ENCODE results near the gene SMIM27.
"Not testable (repeated sequence)": the region's sequence is repeated elsewhere in the genome, so short reads cannot be mapped to it uniquely, and the experiment has no call there.

SMIM27 gene

GRCh38 chr9:32533816-32534215 is 18.3 kb upstream of the SMIM27 start:
- no peaks in the 10 kb centered on the region for H3F3A ChIP-seq (ENCODE audit: insufficient read depth)
- no peaks in the 10 kb centered on the region for H3K27me3 ChIP-seq (ENCODE audit: low read length)
- no peak overlapping the region for H3K9ac ChIP-seq (ENCODE audit: low read length)
- H3K9me2 ChIP-seq (replicated peaks; ENCODE audit: insufficient read depth, low read length): no peaks in the 10 kb centered on the region
- no peak for TF ChIP-seq EZH2phosphoT487 (conservative IDR thresholded peaks at IDR 0.05; ENCODE audit: low read length)
- H2AFZ ChIP-seq (ENCODE audit: low read depth, low read length, severe bottlenecking): no peak overlapping the region
- H3K4me2 ChIP-seq (ENCODE audit: low read depth, low read length, poor library complexity, severe bottlenecking): no peak overlapping the region
- no peaks in the 10 kb centered on the region for H3K79me2 ChIP-seq (ENCODE audit: insufficient read depth, low read length)
- no peaks in the 10 kb centered on the region for H4K20me1 ChIP-seq (ENCODE audit: low read depth, low read length)
- H3K27ac ChIP-seq (ENCODE audit: low read depth, low read length): no peak overlapping the region
- peaks cover 5% of the 10 kb centered on the region for H3K36me3 ChIP-seq (ENCODE audit: low read length)
- no peaks in the 10 kb centered on the region for H3K9me3 ChIP-seq (ENCODE audit: insufficient read depth, low read length)
- no peak overlapping the region for H3K4me3 ChIP-seq (ENCODE audit: insufficient read depth, low read length, poor library complexity, severe bottlenecking)

DNA sequence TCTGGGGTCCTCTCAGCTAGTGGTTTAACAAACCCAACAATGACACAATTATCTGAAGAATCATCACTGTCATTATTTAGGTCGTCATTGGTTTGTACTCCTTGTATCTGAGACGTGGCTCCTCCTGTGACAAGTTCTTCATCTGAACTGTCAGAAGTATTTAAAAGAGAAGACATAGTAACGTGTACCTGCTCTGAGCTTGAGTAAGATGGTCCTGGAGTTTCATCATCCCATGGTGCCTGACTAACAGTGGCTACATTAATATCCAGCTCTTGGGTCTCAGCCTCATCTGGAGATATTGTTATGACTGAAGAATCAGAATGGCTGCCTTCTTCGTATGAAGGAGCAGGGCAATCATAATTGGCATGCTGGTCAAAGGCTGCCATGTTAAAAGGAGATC is 9.1 kb upstream of the SMIM27 start:
- Histone ChIP-seq H3K4me2 (ENCODE audit: low read depth, low read length, poor library complexity, severe bottlenecking) (no peak overlapping the region), H4K20me1 (ENCODE audit: low read depth, low read length) (peaks cover 45% of the 10 kb centered on the region), H3K79me2 (ENCODE audit: insufficient read depth, low read length) (peaks cover 80% of the 10 kb centered on the region), H3K27me3 (ENCODE audit: low read length) (no peaks in the 10 kb centered on the region), H3F3A (ENCODE audit: insufficient read depth) (no peaks in the 10 kb centered on the region), H2AFZ (ENCODE audit: low read depth, low read length, severe bottlenecking) (no peak overlapping the region), H3K27ac (ENCODE audit: low read depth, low read length) (no peak overlapping the region), H3K4me3 (ENCODE audit: insufficient read depth, low read length, poor library complexity, severe bottlenecking) (no peak overlapping the region), H3K9ac (ENCODE audit: low read length) (no peak overlapping the region), H3K9me2 (replicated peaks; ENCODE audit: insufficient read depth, low read length) (no peaks in the 10 kb centered on the region), H3K36me3 (ENCODE audit: low read length) (peaks cover 37% of the 10 kb centered on the region; the same call in 1 of the 2 replicates), H3K9me3 (ENCODE audit: insufficient read depth, low read length) (no peaks in the 10 kb centered on the region)
- TF ChIP-seq EZH2phosphoT487 (conservative IDR thresholded peaks at IDR 0.05; ENCODE audit: low read length) (no peak), CTCF (IDR thresholded peaks at IDR 0.05; ENCODE audit: insufficient read depth, low read length, poor library complexity, severe bottlenecking) (no peak)

GRCh38 chr9:32545884-32546283 is 6.2 kb upstream of the SMIM27 start:
- no peaks in the 10 kb centered on the region for H3K9me2 ChIP-seq (replicated peaks; ENCODE audit: insufficient read depth, low read length)
- no peak overlapping the region for H3K4me3 ChIP-seq (ENCODE audit: insufficient read depth, low read length, poor library complexity, severe bottlenecking)
- H3K9me3 ChIP-seq (ENCODE audit: insufficient read depth, low read length): no peaks in the 10 kb centered on the region
- H4K20me1 ChIP-seq (ENCODE audit: low read depth, low read length): peaks cover 59% of the 10 kb centered on the region
- H3K4me2 ChIP-seq (ENCODE audit: low read depth, low read length, poor library complexity, severe bottlenecking): peak overlapping the region; percentile 2
- H2AFZ ChIP-seq (ENCODE audit: low read depth, low read length, severe bottlenecking): no peak overlapping the region
- TF ChIP-seq EZH2phosphoT487 (conservative IDR thresholded peaks at IDR 0.05; ENCODE audit: low read length): no peak
- TF ChIP-seq CTCF (IDR thresholded peaks at IDR 0.05; ENCODE audit: insufficient read depth, low read length, poor library complexity, severe bottlenecking): no peak
- no peaks in the 10 kb centered on the region for H3K27me3 ChIP-seq (ENCODE audit: low read length)
- no peak overlapping the region for H3K9ac ChIP-seq (ENCODE audit: low read length)
- H3K79me2 ChIP-seq (ENCODE audit: insufficient read depth, low read length): peaks cover 95% of the 10 kb centered on the region
- no peaks in the 10 kb centered on the region for H3F3A ChIP-seq (ENCODE audit: insufficient read depth)
- peaks cover 31% of the 10 kb centered on the region; the same call in 1 of the 2 replicates for H3K36me3 ChIP-seq (ENCODE audit: low read length)
- no peak overlapping the region for H3K27ac ChIP-seq (ENCODE audit: low read depth, low read length)

DNA sequence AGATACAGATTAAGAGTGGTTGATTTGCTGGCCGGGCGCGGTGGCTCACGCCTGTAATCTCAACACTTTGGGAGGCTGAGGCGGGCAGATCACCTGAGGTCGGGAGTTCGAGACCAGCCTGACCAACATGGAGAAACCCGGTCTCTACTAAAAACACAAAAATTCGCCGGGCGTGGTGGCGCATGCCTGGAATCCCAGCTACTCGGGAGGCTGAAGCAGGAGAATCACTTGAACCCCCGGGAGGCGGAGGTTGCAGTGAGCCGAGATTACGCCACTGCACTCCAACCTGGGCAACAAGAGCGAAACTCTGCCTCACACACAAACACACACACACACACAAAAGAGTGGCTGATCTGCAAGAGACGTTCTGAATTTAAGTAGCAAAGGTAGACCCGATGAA is 3.9 kb upstream of the SMIM27 start:
- H3K27me3 ChIP-seq (ENCODE audit: low read length); H3K9ac ChIP-seq (ENCODE audit: low read length); H2AFZ ChIP-seq (ENCODE audit: low read depth, low read length, severe bottlenecking); H3K9me3 ChIP-seq (ENCODE audit: insufficient read depth, low read length); H3K27ac ChIP-seq (ENCODE audit: low read depth, low read length); H3K4me3 ChIP-seq (ENCODE audit: insufficient read depth, low read length, poor library complexity, severe bottlenecking); H3K9me2 ChIP-seq (replicated peaks; ENCODE audit: insufficient read depth, low read length); H3K4me2 ChIP-seq (ENCODE audit: low read depth, low read length, poor library complexity, severe bottlenecking): not testable (repeated sequence)
- H3F3A ChIP-seq (ENCODE audit: insufficient read depth): peaks cover 16% of the 10 kb centered on the region
- H3K79me2 ChIP-seq (ENCODE audit: insufficient read depth, low read length): peaks cover 92% of the 10 kb centered on the region
- peaks cover 54% of the 10 kb centered on the region for H4K20me1 ChIP-seq (ENCODE audit: low read depth, low read length)
- peaks cover 15% of the 10 kb centered on the region; the same call in 1 of the 2 replicates for H3K36me3 ChIP-seq (ENCODE audit: low read length)
